Femur (tissue), 1 donor: ENCODE measurements around the gene PRPF19.
A peak's percentile ranks its signal among the peaks of the same experiment; 100 is the strongest.

Experiments used
- DNase-seq: peaks from one replicate; pipeline ENCODE4 v3.0.0-alpha.2; 2017

PRPF19 gene

DNA sequence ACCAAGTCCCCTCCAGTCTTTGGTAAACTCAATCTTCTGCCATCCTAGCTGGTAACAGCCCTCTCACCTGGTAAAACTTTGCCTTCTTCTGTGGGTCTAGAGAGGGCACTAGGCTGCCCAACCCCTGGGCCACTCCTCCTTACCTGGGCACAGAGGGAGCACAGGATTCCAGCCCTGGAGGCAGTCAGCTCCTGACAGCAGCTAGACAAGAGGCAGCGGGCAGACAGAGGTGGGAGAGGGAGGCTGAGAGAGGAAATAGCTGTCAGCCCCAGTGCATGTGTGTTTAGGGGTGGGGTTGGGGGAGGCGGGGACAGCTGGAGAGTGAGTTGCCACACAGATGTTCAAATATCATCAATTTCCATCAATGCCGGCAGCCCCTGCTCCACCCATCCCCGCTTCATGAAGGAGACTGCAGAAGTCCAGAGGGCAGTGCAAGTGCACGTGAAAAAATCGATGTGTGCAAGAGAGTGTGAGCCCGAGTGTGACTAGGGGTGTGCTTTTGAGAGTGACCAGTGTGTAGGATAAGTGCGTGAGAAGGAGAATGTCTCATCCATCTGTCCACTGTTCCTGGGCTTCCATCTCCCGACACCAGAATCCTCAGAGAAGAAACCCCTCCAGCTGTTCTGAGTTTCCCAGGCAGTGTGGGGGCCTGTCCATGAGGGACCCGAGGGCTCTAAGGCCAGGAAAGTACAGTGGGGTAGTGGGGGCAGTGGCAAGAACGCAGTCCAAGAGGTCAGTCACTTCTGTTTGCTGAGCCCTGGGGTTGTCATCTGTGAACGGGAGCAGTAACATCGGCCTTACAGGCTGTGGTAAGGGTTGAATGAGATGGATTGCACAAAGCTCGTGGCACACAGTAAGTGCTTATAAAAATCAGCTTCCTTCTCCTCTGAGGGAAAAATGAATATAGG lies 50.4 kb downstream of the PRPF19 start, which contains the start of gene PTGDR2:
PTGDR2 (minus strand) TSS at position 225 of the 908 bp plus-strand sequence. CDS start 2,228 bp downstream, outside the sequence.
- no peak for DNase-seq

DNA sequence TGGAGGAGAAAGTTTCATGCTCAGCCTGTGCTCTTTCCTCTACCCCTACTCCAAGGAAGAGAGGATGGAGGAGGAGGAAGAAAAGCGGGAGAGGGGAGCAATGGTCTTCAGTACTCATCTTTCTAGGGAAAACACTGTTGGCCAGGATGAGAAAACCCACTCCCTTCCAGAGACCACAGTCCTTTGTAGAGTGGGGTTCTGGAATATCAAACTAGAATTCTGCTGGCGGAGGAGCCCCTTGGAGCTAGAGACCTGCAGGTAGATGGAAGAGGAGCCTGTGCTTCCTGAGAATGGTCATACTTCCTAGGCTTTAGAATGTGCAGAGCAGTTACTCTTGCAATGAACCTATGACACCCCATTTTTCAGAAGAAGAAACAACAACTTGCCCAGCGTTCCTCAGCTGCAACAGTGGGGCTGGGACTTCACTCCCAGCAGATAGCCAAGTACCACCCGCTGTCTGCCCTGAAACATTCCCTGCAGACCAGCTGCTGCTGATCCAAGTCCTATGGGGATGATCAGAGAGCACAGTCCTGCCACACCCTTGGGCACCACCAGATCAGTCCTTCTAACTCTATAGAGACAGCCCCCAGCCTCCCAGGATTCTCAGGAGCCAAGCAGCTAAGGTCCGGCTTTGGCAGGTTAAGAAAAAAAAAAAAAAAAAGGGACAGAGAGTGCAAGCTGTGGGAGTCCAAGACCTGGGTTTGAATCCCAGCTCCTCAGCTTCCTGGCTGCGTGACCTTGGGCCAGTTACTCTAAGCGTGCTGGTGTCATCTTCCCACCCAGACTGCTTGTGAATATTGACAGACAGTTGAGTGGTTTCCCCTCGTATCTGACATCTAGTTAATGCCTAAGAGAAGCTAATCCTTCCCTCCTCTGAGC lies 51.3 kb downstream of the PRPF19 start:
- DNase-seq: no peak

DNA sequence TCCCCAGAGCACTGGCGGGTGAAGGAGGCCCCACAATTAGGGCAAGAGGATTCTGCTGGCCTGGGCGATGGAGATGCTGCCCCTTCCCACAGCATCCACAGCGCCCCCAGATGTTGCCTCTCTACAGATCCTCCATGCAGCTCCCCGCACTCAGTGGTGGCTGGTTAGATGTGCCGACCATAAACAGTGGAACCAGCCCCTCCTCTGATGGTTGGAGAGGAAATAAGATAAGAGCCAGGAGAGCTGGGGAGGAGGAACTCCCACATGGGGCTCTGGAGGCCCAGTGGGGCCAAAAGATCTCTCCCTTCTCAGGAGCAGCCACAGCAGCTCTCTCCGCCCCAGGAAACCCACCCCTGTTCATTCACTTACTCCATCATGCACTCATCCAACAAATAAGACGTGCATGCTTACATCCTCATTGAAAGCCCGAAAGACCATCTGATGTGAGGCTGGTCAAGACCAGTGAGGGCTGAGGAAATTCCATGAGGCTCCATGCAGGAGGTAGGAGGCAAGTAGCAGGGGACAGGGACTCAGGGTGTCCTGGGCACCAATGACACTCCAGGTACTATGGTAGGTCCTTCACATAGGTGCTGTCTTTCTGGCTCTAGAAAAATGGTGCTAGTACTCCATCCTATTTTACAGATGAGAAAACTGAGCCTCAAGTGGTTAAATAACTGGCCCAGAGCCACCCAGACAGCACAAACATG lies 52.1 kb downstream of the PRPF19 start:
- DNase-seq: no peak

DNA sequence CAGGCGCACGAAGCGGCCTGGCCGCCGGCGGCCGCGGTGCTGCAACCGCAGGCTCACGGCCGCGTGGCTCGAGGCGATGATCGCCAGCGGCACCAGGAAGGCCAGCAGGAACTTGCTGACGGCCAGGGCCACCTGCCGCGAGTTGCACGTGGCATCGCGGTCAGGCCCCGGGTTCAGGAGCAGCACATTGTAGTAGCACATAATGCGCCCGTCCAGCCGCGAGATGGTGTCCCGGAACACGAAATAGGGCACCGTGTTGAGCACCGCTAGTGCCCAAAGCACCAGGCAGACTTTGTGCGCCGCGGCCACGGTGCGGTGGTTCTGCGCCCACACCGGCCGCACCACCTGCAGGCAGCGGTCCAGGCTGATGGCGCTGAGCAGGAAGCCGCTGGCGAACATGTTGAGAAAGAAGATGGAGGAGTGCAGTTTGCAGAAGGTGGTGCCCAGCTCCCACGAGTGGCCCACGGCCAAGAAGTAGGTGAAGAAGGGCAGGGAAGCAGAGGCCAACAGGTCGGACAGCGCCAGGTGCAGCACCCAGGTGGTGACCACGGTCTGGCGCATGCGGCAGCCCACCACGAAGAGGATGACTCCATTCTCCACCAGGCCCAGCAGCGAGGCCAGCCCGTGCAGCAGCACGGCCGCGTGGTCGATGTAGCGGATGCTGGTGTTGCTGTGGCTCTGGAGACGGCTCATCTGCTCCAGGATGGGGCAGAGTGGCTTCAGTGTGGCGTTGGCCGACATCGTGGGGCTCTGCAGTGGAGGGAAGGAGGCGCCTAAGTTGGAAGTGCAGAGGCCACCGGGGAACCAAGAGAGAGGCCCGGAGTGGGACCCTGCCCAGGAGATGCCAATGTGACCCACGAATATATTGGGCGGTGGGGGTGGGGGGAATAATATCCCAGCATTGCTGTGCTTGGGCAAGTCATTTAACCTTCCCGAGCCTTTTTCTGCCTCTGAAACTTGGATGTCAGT lies 53.1 kb downstream of the PRPF19 start:
- DNase-seq: no peak

DNA sequence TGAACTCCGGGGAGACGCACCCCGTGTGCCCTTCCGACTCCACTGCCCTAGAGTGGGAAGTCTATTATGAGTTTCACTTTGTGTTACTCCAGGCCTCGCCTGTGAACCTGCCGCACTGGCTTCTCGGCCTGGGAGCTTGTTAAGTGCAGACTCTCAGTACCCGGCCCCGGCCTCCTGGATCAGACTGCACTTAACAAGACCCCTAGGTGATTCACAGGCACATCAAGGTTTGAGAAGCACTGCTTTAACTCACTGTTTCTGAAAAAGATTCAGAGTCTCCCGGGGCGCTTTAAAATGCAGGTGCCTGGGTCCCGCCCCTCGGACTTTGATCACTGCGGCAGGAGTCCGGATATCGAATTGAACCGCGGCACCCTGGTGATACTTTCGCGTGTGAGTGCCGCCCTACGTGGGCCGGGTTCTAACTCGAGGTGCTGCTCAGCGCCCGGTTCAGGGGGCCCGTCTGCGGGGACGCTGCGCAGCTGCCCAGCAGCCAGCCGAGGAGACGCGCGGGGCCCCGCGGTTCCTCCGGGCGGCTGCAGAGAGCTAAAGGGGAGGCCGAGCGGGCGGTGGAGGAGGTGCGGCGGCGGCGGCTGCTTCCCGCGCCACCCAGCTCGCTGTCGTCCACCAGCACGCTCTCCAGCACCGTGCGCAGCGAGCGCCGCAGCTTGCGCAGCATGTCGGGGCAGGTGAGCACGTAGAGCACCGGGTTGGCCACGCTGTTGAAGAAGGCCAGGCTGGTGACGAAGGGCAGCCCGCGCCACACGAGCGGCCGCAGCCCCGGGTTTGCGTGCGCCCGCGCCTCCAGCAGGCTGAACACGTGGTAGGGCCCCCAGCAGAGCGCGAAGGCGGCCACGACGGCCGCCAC lies 54.0 kb downstream of the PRPF19 start:
- no peak for DNase-seq

DNA sequence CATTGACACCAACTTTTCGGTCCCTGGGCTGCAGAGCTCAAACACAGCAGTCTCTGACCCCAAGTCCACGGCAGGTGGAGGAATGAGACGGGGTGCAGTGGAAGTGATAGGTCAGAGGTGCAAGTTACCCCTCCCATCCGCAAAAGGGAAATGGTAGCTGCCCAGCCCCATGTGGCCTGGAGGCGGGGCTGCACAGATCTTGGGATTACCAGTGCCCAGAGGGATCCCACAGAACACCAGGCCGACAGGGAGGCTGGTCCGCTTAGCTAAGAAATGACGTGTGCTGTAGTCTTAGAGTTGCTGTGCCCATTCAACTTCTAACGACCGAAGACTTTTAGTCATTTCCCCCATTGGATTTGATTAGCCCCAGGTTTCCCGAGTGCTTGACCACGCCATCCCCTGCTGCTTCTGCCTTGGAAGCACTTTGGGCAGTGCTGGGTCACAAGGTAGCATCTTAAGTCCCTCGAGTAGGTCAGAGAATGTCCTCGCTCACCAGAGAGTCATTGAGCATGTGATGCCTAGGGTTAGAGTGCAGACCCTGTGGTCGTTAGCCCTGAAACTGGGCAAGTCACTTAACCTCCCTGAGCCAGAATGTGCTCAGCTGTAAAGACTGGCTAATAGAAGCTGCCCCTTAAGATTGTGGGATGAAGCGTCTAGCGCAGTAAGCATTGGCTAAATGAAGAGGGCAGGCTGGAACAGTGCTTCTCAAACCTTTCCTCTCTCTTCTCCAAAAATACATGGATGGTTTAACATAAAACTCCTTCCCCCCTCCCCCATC lies 54.9 kb downstream of the PRPF19 start:
- DNase-seq: no peak

DNA sequence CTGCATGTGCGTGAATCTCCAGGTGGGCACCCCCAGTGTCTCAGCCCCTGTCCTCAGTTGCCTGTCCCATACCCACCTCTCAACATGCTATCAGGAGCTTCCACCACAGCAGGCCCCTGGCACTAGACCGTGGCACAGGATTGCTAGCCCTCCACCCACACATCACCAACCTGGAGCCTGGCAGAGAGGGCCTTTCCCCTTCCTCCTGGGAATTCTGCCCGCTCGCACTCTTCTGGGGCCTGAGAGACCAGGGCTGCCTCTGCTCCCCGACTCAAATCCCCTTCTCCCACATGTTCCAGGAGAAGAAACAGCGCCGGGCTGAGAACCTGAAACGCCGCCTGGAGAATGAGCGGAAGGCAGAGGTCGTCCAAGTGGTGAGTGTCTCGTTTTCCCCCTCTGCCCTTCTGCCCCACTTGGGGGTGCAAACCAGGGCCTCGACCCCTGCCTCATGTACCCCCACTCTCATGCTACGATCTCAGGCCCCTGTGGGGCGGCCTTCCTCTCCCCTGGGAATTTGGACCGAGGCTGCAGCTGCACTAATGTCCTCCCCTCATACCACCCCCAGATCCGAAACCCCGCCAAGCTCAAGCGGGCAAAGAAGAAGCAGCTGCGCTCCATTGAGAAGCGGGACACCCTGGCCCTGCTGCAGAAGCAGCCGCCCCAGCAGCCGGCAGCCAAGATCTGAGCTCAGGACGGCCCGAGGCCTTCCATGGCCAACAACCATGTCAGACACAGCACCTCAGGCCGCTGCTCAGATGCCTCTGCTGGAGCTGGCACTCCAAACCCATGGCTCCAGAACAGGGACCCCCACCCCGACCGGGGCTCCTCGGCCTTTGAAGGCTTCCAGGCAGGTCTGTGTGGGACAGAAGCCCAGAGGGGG lies 56.5 kb downstream of the PRPF19 start:
- no peak for DNase-seq

DNA sequence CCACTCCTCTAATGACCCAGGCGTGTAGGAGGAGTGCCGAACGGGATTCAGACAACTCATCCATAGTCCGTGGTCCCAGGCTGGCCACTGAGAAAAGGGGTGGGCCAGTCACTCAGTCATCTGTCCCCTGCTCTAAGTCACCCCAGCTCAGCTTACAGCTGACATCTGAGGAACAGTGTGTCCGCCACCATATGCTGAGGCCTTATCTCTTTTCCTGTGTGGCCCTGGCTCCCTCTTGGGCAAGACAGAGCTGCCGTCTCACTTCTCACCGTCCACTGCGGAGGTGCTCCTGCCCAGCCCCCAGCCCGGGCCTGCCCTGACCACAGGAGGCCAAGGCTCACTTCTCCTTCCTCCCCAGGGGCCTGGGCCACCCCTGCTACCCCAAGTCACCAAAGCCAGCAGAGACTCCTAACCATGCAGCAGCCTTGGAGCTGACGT lies 57.7 kb downstream of the PRPF19 start:
- DNase-seq: no peak

DNA sequence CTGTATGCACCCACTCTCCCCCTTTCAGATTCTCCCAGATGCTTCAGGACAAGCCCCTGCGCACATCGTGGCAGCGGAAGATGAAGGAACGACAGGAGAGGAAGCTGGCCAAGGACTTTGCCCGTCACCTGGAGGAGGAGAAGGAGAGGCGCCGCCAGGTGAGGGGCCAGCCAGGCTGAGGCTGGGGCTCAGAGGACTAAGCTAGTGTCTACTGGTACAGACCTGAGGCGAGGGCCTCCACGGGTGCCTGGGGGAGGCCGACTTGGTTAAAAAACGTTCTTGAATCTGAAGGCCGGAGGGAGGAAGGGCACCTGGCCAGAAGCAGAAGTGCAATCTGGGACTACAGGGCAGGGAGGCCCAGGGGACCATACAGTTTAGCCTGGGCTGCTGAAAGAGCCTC lies 58.5 kb downstream of the PRPF19 start:
- no peak for DNase-seq

DNA sequence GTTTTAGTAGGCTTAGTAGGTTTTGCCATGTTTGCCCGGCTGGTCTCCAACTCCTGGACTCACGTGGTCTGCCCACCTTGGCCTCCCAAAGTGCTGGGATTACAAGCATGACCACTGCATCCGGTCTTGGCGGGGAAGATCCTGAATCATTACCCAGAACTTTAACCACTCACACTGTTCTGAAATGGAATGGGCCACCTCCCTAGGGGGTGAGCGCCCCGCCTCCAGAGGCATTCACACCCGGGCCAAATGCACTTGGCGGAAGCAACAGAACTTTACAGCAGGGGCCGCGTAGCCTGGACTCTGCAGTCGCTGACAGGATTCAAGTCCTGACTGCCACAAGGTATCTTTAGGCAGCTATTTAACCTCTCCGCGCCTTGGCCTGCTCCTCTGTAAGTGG lies 59.1 kb downstream of the PRPF19 start:
- DNase-seq: no peak

DNA sequence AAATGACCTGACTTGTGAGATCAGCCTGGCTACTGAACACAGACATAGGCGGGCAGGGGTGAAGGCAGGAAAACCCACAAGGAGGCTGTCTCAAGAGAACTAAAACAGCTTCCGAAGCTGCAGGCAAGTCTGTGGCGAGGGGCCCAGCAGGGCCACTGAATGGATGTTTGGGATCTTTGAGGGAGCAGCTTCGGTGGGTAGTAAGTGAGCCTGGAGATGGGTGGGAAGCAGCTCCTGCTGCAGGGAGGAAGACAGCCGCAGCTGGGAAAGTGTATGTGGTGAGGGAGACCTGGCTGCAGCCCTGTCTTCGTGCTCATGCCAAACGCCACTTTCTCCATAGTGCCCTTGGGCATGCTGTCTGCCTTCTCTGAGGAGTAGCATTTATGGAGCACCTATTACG lies 61.0 kb downstream of the PRPF19 start:
- no peak for DNase-seq

DNA sequence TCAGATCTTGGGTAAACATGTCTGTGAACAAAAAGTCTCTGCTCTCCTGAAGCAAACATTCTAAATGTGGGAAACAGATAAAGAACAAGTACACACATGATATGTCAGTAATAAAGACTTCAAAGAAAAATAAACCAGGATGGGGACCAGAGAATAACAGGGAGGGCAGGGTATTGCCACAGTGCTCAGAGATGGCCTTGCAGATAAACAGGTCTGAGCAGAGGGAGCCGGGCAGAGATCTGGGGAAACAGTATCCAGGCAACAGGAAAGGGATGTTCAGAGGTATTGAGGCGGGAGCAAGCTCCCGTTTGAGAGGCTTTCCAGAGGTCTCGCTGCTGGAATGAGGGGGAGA lies 61.5 kb downstream of the PRPF19 start:
- no peak for DNase-seq

DNA sequence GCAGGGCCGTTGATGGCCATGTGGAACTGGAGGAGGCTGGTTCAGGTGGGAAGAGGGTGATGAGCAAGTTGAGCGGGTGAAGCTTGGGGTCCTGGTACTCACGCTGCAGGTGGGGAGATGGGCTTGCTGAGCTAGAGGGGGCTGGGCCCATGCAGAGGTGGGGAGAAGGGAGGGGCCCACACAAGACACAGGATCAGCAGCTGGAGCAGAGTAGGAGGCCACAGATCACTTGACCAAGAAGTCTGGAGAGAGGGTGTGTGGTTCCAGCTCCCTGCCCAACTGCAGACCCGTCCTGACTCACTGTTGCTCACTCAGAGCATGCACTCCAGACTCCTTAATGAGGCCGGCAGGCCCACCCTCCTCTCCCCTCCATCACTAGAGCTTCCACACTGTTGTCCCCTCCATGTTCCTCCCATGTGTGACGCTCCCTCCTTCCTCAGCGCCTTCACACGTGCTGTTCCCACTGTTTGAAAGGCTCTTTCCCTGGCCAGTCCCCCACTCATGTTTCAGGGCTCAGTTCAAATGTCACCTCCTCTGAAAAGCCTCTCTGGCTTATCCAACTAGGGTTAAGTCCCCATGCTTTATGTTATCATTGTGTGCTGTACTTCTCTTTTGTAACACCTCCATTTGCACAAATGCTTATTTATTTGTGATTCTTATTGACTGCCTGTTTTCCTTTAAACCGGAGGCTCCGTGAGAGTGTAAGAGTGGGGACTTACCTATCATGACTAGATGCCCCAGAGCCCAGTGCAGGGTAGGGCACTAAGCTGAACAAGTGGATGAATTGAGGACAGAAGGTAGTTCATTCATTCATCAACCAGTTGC lies 62.1 kb downstream of the PRPF19 start:
- DNase-seq: no peak

DNA sequence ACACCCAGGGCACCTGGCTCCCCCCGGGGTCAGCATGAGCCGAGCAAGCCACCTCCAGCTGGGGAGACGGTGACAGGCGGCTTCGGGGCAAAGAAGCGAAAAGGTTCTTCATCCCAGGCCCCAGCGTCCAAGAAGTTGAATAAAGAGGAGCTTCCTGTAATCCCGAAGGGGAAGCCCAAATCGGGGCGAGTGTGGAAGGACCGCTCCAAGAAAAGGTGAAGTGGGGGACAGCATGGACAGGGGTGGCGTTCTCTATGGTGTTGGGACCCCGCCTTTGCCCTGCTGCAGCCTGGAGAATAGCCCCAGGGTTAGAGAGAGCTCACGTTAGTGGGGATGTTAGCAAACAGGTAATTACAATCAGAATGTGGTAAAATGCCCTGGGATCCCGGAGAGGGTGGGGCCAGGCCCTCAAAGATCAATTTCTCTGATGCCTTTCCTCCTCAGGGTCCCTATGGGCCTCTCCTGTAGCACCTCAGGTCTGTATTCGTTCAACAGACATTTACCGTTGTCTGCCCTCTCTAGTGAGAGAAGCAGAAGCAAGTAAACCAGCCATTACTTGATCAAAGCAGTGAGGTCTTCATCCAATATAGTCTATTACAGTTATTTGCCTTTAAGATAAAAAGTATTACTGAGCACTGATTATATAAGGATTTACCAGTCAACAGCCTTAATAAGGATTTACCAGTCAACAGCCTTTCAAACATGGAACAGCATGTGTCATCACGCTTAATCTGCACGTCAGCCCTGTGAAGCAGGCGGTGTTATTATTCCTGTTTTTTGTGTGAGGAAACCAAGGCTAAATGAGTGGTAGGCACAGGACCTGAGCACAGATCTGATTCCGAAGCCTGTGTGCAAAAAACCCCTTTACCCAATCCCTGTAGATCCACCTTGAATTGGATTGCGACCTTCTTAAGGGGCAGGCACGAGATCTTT lies 63.5 kb downstream of the PRPF19 start:
- DNase-seq: no peak

DNA sequence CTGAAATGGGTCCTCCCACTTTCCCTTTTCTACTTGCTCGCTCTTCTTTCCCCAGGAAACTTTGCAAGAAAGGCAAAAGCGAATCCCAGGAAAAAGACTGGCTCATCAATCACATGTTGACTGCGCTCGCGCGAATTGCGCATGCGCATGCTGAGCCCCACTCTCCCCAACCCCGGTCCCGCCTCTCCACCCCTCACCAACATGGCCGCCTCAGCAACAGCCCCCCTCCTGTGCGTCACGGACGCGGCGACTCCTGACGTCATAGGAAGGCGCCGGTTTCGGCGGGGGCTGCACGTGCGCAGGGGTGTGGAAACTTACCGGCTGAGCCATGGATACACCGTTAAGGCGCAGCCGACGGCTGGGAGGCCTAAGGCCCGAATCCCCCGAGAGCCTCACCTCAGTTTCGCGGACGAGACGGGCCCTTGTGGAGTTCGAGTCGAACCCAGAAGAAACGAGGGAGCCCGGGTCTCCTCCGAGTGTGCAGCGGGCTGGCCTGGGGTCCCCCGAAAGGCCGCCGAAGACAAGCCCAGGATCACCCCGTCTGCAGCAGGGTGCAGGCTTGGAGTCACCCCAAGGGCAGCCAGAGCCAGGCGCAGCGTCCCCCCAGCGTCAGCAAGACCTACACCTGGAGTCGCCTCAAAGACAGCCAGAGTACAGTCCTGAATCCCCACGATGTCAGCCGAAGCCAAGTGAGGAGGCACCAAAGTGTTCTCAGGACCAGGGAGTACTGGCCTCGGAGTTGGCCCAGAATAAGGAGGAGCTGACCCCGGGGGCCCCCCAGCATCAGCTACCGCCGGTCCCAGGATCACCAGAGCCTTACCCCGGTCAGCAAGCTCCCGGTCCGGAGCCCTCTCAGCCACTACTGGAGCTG lies 64.4 kb downstream of the PRPF19 start, which contains the start of gene CCDC86:
CCDC86 (plus strand) TSS at position 317 of the 871 bp plus-strand sequence; CDS start at position 329, 12 bp downstream.
- peak; percentile 98 for DNase-seq
